Breast epithelium (tissue), 4 donors: ENCODE data around the gene EEF1G. TPM values are rescaled to one million over a fixed set of nuclear protein-coding genes. Genes with fewer than 3 reads are reported as not detected.
A peak's percentile ranks its signal among the peaks of the same experiment; 100 is the strongest.

Experiments used
- DNase-seq, 2 donors: peaks; one replicate each; pipeline ENCODE4 v3.0.0-alpha.2; 2019; ENCODE audit warnings: low spot score in 2 of 2
- H3K27ac ChIP-seq, 2 donors: fragments of 200-600 bp; sonication (generic) in 1 of 2; one replicate each; pipeline ENCODE4 v1.5.1; 2016 to 2019; ENCODE audit warnings: mild to moderate bottlenecking in 1 of 2
- H3K27me3 ChIP-seq, 2 donors: fragments of 200-600 bp; sonication (generic) in 1 of 2; one replicate each; pipeline versions ENCODE4 v1.5.1 to v1.6.0; 2017 to 2019; ENCODE audit warnings: control low read depth in 1 of 2, mild to moderate bottlenecking in 1 of 2
- H3K36me3 ChIP-seq: fragments of 200-600 bp; one replicate; pipeline ENCODE4 v1.5.1; 2019
- H3K4me1 ChIP-seq, 2 donors: fragments of 200-600 bp; sonication (generic); one replicate each; pipeline ENCODE4 v1.5.1; 2016 to 2019; ENCODE audit warnings: control low read depth in 1 of 2
- H3K4me3 ChIP-seq, 3 donors: fragments of 200-600 bp; sonication (generic); 1 replicate in 2 of 3; 2 replicates in 1 of 3; pipeline ENCODE4 v1.5.1; 2016 to 2019; ENCODE audit warnings: mild to moderate bottlenecking in 3 of 3, moderate library complexity in 2 of 3
- H3K9me3 ChIP-seq, 2 donors: fragments of 200-600 bp; sonication (generic) in 1 of 2; one replicate each; pipeline ENCODE4 v1.5.1; 2016 to 2019; ENCODE audit warnings: control low read depth in 1 of 2
- CTCF ChIP-seq, 3 donors: fragments of 450-650 bp; IDR thresholded peaks; one replicate each; pipeline ENCODE4 v1.5.1; 2016 to 2017; ENCODE audit warnings: antibody characterized with exemption in 3 of 3, mild to moderate bottlenecking in 3 of 3, moderate library complexity in 3 of 3
- POLR2A ChIP-seq: fragments of 450-650 bp; IDR thresholded peaks from one replicate; pipeline ENCODE4 v1.6.1; 2016; ENCODE audit warnings: antibody characterized with exemption, mild to moderate bottlenecking, moderate library complexity
- POLR2AphosphoS5 ChIP-seq, 3 donors: sonication (generic); formaldehyde crosslinking; IDR thresholded peaks; one replicate each; pipeline ENCODE4 v1.6.1; 2017; ENCODE audit warnings: antibody characterized with exemption in 3 of 3
- intact Hi-C: fragments of 100-400 bp; cut with DNase I; formaldehyde crosslinking; loops from one replicate; pipeline ENCODE4 v1.15.1; 2023; ENCODE audit warnings: low total_unique reads
- total RNA-seq, 3 donors: library from RNA; depleted of rRNA; stranded (reverse); fragments of >200 nt; gene quantifications; one replicate each; pipeline ENCODE4 v1.1.0, GENCODE V29; 2016

EEF1G gene
- total RNA-seq, 3 donors from 2014 or later = 1,312 to 1,961 (median 1,794) TPM

- no peak for DNase-seq
Observed at GRCh38 chr11:62611705-62612365, 38.1 kb upstream of the EEF1G start.

GRCh38 chr11:62610814-62611704, 37.4 kb upstream of the EEF1G start:
- no peaks in the 10 kb centered on the region for H3K9me3 ChIP-seq
- intact Hi-C loops = no loop called here
- H3K36me3 ChIP-seq = no peaks in the 10 kb centered on the region
- peaks cover 7% of the 10 kb centered on the region in 2 donors for H3K4me1 ChIP-seq
- TF ChIP-seq POLR2AphosphoS5 (IDR thresholded peaks at IDR 0.05) = no peak
- TF ChIP-seq CTCF (IDR thresholded peaks at IDR 0.05) = no peak
- H3K27ac ChIP-seq = peak overlapping the region; percentile 97 to 99
- no peaks in the 10 kb centered on the region for H3K27me3 ChIP-seq
- no peak for DNase-seq
- H3K4me3 ChIP-seq = peak overlapping the region; percentile 73 to 85 (median 85)

More at GRCh38 chr11:62611705-62612365, 38.1 kb upstream of the EEF1G start:
- TF ChIP-seq CTCF (IDR thresholded peaks at IDR 0.05) (no peak), POLR2AphosphoS5 (IDR thresholded peaks at IDR 0.05) (no peak), POLR2A (no peak)
- H3K4me1 ChIP-seq = peaks cover 7% of the 10 kb centered on the region in 2 donors
- intact Hi-C loops = no loop called here
- peak overlapping the region; percentile 97 to 99 for H3K27ac ChIP-seq
- no peaks in the 10 kb centered on the region for H3K36me3 ChIP-seq
- peak overlapping the region; percentile 73 to 85 (median 85) for H3K4me3 ChIP-seq
- no peaks in the 10 kb centered on the region for H3K27me3 ChIP-seq
- no peaks in the 10 kb centered on the region for H3K9me3 ChIP-seq

- H3K4me3 ChIP-seq = peak overlapping the region in 1 of 3 donors; percentile 85
- intact Hi-C loops = no loop called here
Observed at GRCh38 chr11:62610403-62610802, 36.7 kb upstream of the EEF1G start.

GRCh38 chr11:62608776-62609175, 35.1 kb upstream of the EEF1G start:
- DNase-seq = no peak
- no peak overlapping the region for H3K4me3 ChIP-seq
- H3K36me3 ChIP-seq = no peaks in the 10 kb centered on the region
- H3K9me3 ChIP-seq = no peaks in the 10 kb centered on the region
- H3K27ac ChIP-seq = no peak overlapping the region
- intact Hi-C loops = no loop called here
- no peaks in the 10 kb centered on the region for H3K27me3 ChIP-seq
- no peak for TF ChIP-seq CTCF (IDR thresholded peaks at IDR 0.05)
- no peak for TF ChIP-seq POLR2AphosphoS5 (IDR thresholded peaks at IDR 0.05)
- TF ChIP-seq POLR2A = no peak
- H3K4me1 ChIP-seq = peaks cover 7% of the 10 kb centered on the region in 2 donors

More at GRCh38 chr11:62610403-62610802, 36.7 kb upstream of the EEF1G start:
- DNase-seq = no peak
- Histone ChIP-seq H3K9me3 (no peaks in the 10 kb centered on the region), H3K27me3 (no peaks in the 10 kb centered on the region), H3K27ac (peak overlapping the region in 1 of 2 donors; percentile 99), H3K4me1 (peaks cover 7% of the 10 kb centered on the region in 2 donors), H3K36me3 (no peaks in the 10 kb centered on the region)
- TF ChIP-seq POLR2A = no peak
- no peak for TF ChIP-seq CTCF (IDR thresholded peaks at IDR 0.05)
- no peak for TF ChIP-seq POLR2AphosphoS5 (IDR thresholded peaks at IDR 0.05)

DNA sequence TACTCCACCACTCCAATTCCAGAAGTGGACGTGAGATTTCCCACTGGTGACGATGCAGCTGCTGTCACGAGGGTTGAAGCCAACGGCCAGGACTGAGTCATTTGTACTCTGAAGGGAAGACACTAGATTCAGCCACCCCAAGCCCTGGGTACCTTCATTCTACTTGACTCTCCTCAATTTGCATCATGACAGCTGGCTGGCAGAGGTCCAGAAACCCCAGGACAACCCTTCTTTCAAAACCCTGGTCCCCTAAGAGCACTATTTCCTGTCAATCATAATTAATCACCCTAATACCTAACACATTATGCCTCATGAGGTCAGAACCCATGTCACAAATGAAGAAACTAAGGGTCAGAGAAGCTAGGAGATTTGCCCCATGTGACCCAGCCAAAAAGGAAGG, 34.0 kb upstream of the EEF1G start:
- Histone ChIP-seq H3K27me3 (no peaks in the 10 kb centered on the region), H3K9me3 (no peaks in the 10 kb centered on the region), H3K36me3 (no peaks in the 10 kb centered on the region), H3K4me1 (peaks cover 7 to 12% of the 10 kb centered on the region in 2 donors), H3K4me3 (no peak overlapping the region), H3K27ac (no peak overlapping the region)
- intact Hi-C loops = no loop called here
- TF ChIP-seq POLR2AphosphoS5 (IDR thresholded peaks at IDR 0.05) (no peak), CTCF (IDR thresholded peaks at IDR 0.05) (no peak), POLR2A (no peak)
- DNase-seq = no peak
